Trophoblast cell (in vitro differentiated cells and primary cell): ENCODE data around the gene LPCAT1.

ENCODE experiments used
- DNase-seq, 2 donors: peaks; one replicate each; pipeline ENCODE4 v3.0.0-alpha.2; 2016
- H2AFZ ChIP-seq: 2 replicates; pipeline ENCODE4 v1.6.1; 2013; ENCODE audit warnings: low read length, moderate library complexity, mild to moderate bottlenecking; ENCODE audit not compliant: insufficient read depth, poor library complexity
- H2AK5ac ChIP-seq: 2 replicates; pipeline ENCODE4 v1.6.1; 2013; ENCODE audit warnings: mild to moderate bottlenecking, low read length
- H2BK120ac ChIP-seq: 2 replicates; pipeline ENCODE4 v1.6.1; 2013; ENCODE audit warnings: low read length, mild to moderate bottlenecking, moderate library complexity; ENCODE audit not compliant: insufficient read depth, poor library complexity
- H2BK12ac ChIP-seq: 2 replicates; pipeline ENCODE4 v1.6.1; 2013; ENCODE audit warnings: mild to moderate bottlenecking, low read length, moderate library complexity
- H2BK5ac ChIP-seq: 2 replicates; pipeline ENCODE4 v1.6.1; 2013; ENCODE audit warnings: low read length, low read depth, moderate library complexity, mild to moderate bottlenecking; ENCODE audit not compliant: poor library complexity
- H3K14ac ChIP-seq: 2 replicates; pipeline ENCODE4 v1.6.1; 2013; ENCODE audit warnings: mild to moderate bottlenecking, low read length
- H3K18ac ChIP-seq: 2 replicates; pipeline ENCODE4 v1.6.1; 2013; ENCODE audit warnings: mild to moderate bottlenecking, low read length
- H3K23ac ChIP-seq: 2 replicates; pipeline ENCODE4 v1.6.1; 2013; ENCODE audit warnings: low read length
- H3K27ac ChIP-seq: 2 replicates; pipeline ENCODE4 v1.5.1; 2013; ENCODE audit warnings: low read depth, mild to moderate bottlenecking, inconsistent platforms, low read length, moderate library complexity
- H3K27me3 ChIP-seq: 2 replicates; pipeline ENCODE4 v1.6.1; 2013; ENCODE audit warnings: inconsistent platforms, mild to moderate bottlenecking, low read length, moderate library complexity; ENCODE audit not compliant: insufficient read depth
- H3K36me3 ChIP-seq, 2 experiments: 1 replicate in 1 of 2; 2 replicates in 1 of 2; pipeline ENCODE4 v1.6.1; 2013; ENCODE audit warnings: low read length in 2 of 2, mild to moderate bottlenecking in 2 of 2, moderate library complexity in 1 of 2; ENCODE audit not compliant: insufficient read depth in 2 of 2, control insufficient read depth in 1 of 2
- H3K4ac ChIP-seq: 2 replicates; pipeline ENCODE4 v1.6.1; 2013; ENCODE audit warnings: low read depth, mild to moderate bottlenecking, low read length, moderate library complexity
- H3K4me1 ChIP-seq, 2 experiments: 1 replicate in 1 of 2; 2 replicates in 1 of 2; pipeline ENCODE4 v1.6.1; 2013; ENCODE audit warnings: low read length in 2 of 2, mild to moderate bottlenecking in 2 of 2, moderate library complexity in 1 of 2; ENCODE audit not compliant: insufficient read depth in 2 of 2, control insufficient read depth in 1 of 2
- H3K4me2 ChIP-seq: 2 replicates; pipeline ENCODE4 v1.6.1; 2013; ENCODE audit warnings: inconsistent platforms, mild to moderate bottlenecking, low read length, moderate library complexity
- H3K4me3 ChIP-seq: 2 replicates; pipeline ENCODE4 v1.5.1; 2013; ENCODE audit warnings: mild to moderate bottlenecking, low read depth, low read length, inconsistent platforms
- H3K79me1 ChIP-seq: one replicate; pipeline ENCODE4 v1.6.1; 2013; ENCODE audit warnings: low read length
- H3K79me2 ChIP-seq: 2 replicates; pipeline ENCODE4 v1.6.1; 2013; ENCODE audit warnings: low read length, mild to moderate bottlenecking; ENCODE audit not compliant: control insufficient read depth, insufficient read depth, poor library complexity
- H3K9ac ChIP-seq: 2 replicates; pipeline ENCODE4 v1.6.1; 2013; ENCODE audit warnings: mild to moderate bottlenecking, low read length
- H3K9me3 ChIP-seq: 2 replicates; pipeline ENCODE4 v1.6.1; 2013; ENCODE audit warnings: low read depth, mild to moderate bottlenecking, control low read depth, inconsistent platforms, low read length; ENCODE audit not compliant: insufficient read depth
- H4K12ac ChIP-seq: 2 replicates; pipeline ENCODE4 v1.6.1; 2013; ENCODE audit warnings: low read depth, mild to moderate bottlenecking, low read length, moderate library complexity
- H4K8ac ChIP-seq: 2 replicates; pipeline ENCODE4 v1.6.1; 2013; ENCODE audit warnings: low read depth, mild to moderate bottlenecking, low read length, moderate library complexity
- H4K91ac ChIP-seq: one replicate; pipeline ENCODE4 v1.6.1; 2013; ENCODE audit warnings: low read depth, mild to moderate bottlenecking, low read length, moderate library complexity
- WGBS: extraction: QIAGEN DNeasy Blood & Tissue Kit; methylation state at CpG from one replicate; pipeline ENCODE4 v1.1.7; 2013; ENCODE audit warnings: missing lambda C conversion rate; ENCODE audit not compliant: insufficient read length, insufficient coverage; ENCODE audit errors: extremely low coverage; 5-methylcytosine and 5-hydroxymethylcytosine counted together

Gene LPCAT1

GRCh38 chr5:1545805-1546355 lies 22.1 kb upstream of the LPCAT1 start:
- H3K9ac ChIP-seq, result no peak overlapping the region
- H3K27me3 ChIP-seq, result no peaks in the 10 kb centered on the region
- no peak overlapping the region for H3K14ac ChIP-seq
- WGBS, result no CpG with 5 or more reads among the region's 6 CpGs
- H3K4me2 ChIP-seq, result no peak overlapping the region
- H3K4me1 ChIP-seq, result peaks cover 5 to 9% of the 10 kb centered on the region in 2 experiments
- no peak overlapping the region for H3K18ac ChIP-seq
- DNase-seq, result peak; percentile 77 to 80
- no peak overlapping the region for H3K27ac ChIP-seq
- H2BK5ac ChIP-seq, result no peak overlapping the region
- no peak overlapping the region for H3K23ac ChIP-seq
- no peaks in the 10 kb centered on the region for H3K79me1 ChIP-seq
- H3K36me3 ChIP-seq, result no peaks in the 10 kb centered on the region
- H4K12ac ChIP-seq, result no peak overlapping the region
- peaks cover 5% of the 10 kb centered on the region for H3K9me3 ChIP-seq
- H3K79me2 ChIP-seq, result no peaks in the 10 kb centered on the region
- no peak overlapping the region for H2BK120ac ChIP-seq
- H2AFZ ChIP-seq, result no peak overlapping the region
- no peak overlapping the region for H4K8ac ChIP-seq
- no peak overlapping the region for H2AK5ac ChIP-seq
- no peak overlapping the region for H3K4ac ChIP-seq
- H3K4me3 ChIP-seq, result no peak overlapping the region
- no peak overlapping the region for H2BK12ac ChIP-seq
- H4K91ac ChIP-seq, result no peak overlapping the region

GRCh38 chr5:1545126-1545804 lies 21.5 kb upstream of the LPCAT1 start:
- H3K27me3 ChIP-seq, result no peaks in the 10 kb centered on the region
- H3K4me2 ChIP-seq, result no peak overlapping the region
- H3K9me3 ChIP-seq, result peaks cover 5% of the 10 kb centered on the region
- no peak overlapping the region for H2BK5ac ChIP-seq
- H2BK12ac ChIP-seq, result no peak overlapping the region
- no peak overlapping the region for H3K23ac ChIP-seq
- no CpG with 5 or more reads among the region's 4 CpGs for WGBS
- H4K8ac ChIP-seq, result no peak overlapping the region
- H2BK120ac ChIP-seq, result no peak overlapping the region
- no peak overlapping the region for H2AFZ ChIP-seq
- no peak overlapping the region for H4K12ac ChIP-seq
- peaks cover 5 to 9% of the 10 kb centered on the region in 2 experiments for H3K4me1 ChIP-seq
- no peak for DNase-seq
- H3K4me3 ChIP-seq, result no peak overlapping the region
- no peak overlapping the region for H3K4ac ChIP-seq
- no peak overlapping the region for H2AK5ac ChIP-seq
- no peaks in the 10 kb centered on the region for H3K36me3 ChIP-seq
- no peak overlapping the region for H3K27ac ChIP-seq
- H3K79me2 ChIP-seq, result no peaks in the 10 kb centered on the region
- H3K14ac ChIP-seq, result no peak overlapping the region
- peak overlapping the region; percentile 41 for H3K9ac ChIP-seq
- no peak overlapping the region for H3K18ac ChIP-seq
- no peaks in the 10 kb centered on the region for H3K79me1 ChIP-seq
- H4K91ac ChIP-seq, result no peak overlapping the region

DNA sequence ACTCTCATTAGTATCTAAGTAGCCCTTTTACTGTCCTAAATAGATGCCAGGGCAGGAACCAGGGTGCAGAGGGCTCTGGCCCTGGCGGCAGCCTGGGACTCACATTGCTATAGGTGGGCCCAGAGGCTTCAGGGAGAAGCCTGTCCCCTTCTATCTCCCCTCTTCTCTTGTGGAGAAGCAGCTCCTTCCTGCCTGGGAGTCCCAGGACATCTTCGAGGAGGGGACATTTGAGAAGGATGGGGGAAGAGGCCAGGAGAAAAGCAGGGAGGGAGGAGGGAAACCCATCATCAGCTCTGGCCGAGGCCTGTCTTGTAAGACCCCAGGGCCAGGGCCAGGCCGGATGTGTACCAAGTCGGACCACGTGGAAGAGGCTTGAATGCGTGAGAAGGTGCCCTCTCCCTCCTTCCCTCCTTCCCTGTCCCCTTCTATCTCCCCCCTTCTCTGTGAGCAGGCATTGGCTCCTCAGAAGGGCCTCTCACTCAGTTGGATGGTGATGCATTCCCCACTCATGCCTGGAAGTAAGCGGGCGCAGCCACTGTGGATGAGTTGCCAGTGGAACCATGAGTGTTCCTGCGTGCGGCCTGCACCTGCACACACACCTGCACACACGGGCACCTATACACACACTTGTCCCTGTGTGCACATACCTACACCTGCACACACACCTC lies 20.7 kb upstream of the LPCAT1 start:
- Histone ChIP-seq H2BK12ac (no peak overlapping the region), H3K79me2 (no peaks in the 10 kb centered on the region), H2BK5ac (no peak overlapping the region), H3K36me3 (no peaks in the 10 kb centered on the region), H2AK5ac (no peak overlapping the region), H3K4me2 (no peak overlapping the region), H4K8ac (no peak overlapping the region), H2BK120ac (no peak overlapping the region), H3K4me3 (no peak overlapping the region), H3K9ac (no peak overlapping the region), H2AFZ (no peak overlapping the region), H4K91ac (no peak overlapping the region), H3K79me1 (no peaks in the 10 kb centered on the region), H3K27ac (no peak overlapping the region), H3K4me1 (peaks cover 5 to 9% of the 10 kb centered on the region in 2 experiments), H3K9me3 (peaks cover 10% of the 10 kb centered on the region), H3K18ac (no peak overlapping the region), H3K14ac (no peak overlapping the region), H3K27me3 (no peaks in the 10 kb centered on the region), H3K23ac (no peak overlapping the region), H4K12ac (no peak overlapping the region), H3K4ac (no peak overlapping the region)
- WGBS, result no CpG with 5 or more reads among the region's 12 CpGs
- no peak for DNase-seq

GRCh38 chr5:1543398-1544293 lies 19.9 kb upstream of the LPCAT1 start:
- Histone ChIP-seq H3K9ac (no peak overlapping the region), H2BK5ac (no peak overlapping the region), H2AK5ac (no peak overlapping the region), H2BK120ac (no peak overlapping the region), H2AFZ (no peak overlapping the region), H3K79me2 (no peaks in the 10 kb centered on the region), H3K23ac (no peak overlapping the region), H3K4me1 (peaks cover 2 to 5% of the 10 kb centered on the region in 2 experiments), H3K4me2 (no peak overlapping the region), H3K18ac (no peak overlapping the region), H4K8ac (no peak overlapping the region), H4K91ac (no peak overlapping the region), H3K79me1 (no peaks in the 10 kb centered on the region), H2BK12ac (no peak overlapping the region), H3K27me3 (no peaks in the 10 kb centered on the region), H3K4me3 (no peak overlapping the region), H3K27ac (no peak overlapping the region), H3K9me3 (peaks cover 10% of the 10 kb centered on the region), H4K12ac (no peak overlapping the region), H3K4ac (no peak overlapping the region), H3K36me3 (no peaks in the 10 kb centered on the region), H3K14ac (no peak overlapping the region)
- DNase-seq, result peak in 1 of 2 donors; percentile 43
- 100% methylated on average over 1 of the region's 8 CpGs for WGBS
